GM13977 (cell line): ENCODE results near the gene OCRL.

Experiments used
- DNase-seq: peaks from one replicate; pipeline ENCODE4 v3.0.0; 2012; ENCODE audit warnings: low spot score
- CTCF ChIP-seq: IDR thresholded peaks from 2 replicates; pipeline ENCODE4 v1.5.1; 2012; ENCODE audit warnings: mild to moderate bottlenecking, control low read depth; ENCODE audit not compliant: insufficient read depth; ENCODE audit errors: extremely low read depth, missing control alignments
- in situ Hi-C: fragments of 300-500 bp; cut with MboI; formaldehyde crosslinking; loops from one replicate; pipeline ENCODE4 v1.12.0; 2022; ENCODE audit warnings: low sequenced_read_pairs, low pct_unique_long_range_greater_than_20kb, mixed read lengths, inconsistent platforms; ENCODE audit not compliant: unreplicated experiment

The OCRL gene

GRCh38 chrX:129540068-129540653 lies at the start of gene OCRL:
Gene OCRL (plus strand): TSS chrX:129540259. CDS start chrX:129540440, 181 bp downstream.
- in situ Hi-C loops: no loop called here
- TF ChIP-seq CTCF: peak; percentile 65
- DNase-seq: peak; percentile 76

GRCh38 chrX:129490330-129490729 lies 49.7 kb upstream of the OCRL start:
- no peak for TF ChIP-seq CTCF
- DNase-seq: no peak
- in situ Hi-C loops: no loop called here

GRCh38 chrX:129493643-129494042 lies 46.4 kb upstream of the OCRL start:
- no peak for DNase-seq
- in situ Hi-C loops: no loop called here
- no peak for TF ChIP-seq CTCF

- in situ Hi-C loops: no loop called here
- TF ChIP-seq CTCF: no peak
Measured at GRCh38 chrX:129494887-129495286, 45.2 kb upstream of the OCRL start.

GRCh38 chrX:129495900-129496299 lies 44.2 kb upstream of the OCRL start:
- in situ Hi-C loops: no loop called here
- TF ChIP-seq CTCF: no peak
- no peak for DNase-seq

More at GRCh38 chrX:129494887-129495286, 45.2 kb upstream of the OCRL start:
- DNase-seq: no peak

GRCh38 chrX:129496625-129497024 lies 43.4 kb upstream of the OCRL start:
- in situ Hi-C loops: no loop called here
- DNase-seq: no peak
- no peak for TF ChIP-seq CTCF
